NK-92 treated with Interleukin-12 subunit alpha and Interleukin-12 subunit beta, amount 100 ng/mL, for 24 hours (cell line): Measurements from ENCODE around the gene AIMP1.
"Not testable (repeated sequence)": the region's sequence is repeated elsewhere in the genome, so short reads cannot be mapped to it uniquely, and the experiment has no call there.

Source experiments
- DNase-seq: peaks from one replicate; lab custom pipeline; 2025; lab: John Stamatoyannopoulos, UW

The AIMP1 gene

DNA sequence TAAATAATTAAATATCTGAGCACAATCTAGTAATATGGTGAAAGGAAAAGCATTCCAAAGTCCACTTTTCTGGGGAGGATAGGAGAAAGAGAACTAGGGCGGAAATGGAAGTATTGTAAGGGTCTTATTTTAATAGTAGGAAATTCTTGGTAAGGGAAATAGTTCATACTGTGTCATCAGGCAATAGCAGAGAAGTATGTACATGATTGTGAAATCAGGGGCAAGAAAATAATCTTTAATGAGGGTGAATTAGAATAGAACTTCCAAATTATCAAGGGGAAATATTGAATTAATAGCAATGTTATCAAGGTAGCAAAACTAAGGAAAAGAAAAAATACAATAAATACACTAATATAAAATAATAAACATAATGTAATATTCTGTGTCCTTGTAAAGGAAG is 37.4 kb downstream of the AIMP1 start:
- DNase-seq: no peak

DNA sequence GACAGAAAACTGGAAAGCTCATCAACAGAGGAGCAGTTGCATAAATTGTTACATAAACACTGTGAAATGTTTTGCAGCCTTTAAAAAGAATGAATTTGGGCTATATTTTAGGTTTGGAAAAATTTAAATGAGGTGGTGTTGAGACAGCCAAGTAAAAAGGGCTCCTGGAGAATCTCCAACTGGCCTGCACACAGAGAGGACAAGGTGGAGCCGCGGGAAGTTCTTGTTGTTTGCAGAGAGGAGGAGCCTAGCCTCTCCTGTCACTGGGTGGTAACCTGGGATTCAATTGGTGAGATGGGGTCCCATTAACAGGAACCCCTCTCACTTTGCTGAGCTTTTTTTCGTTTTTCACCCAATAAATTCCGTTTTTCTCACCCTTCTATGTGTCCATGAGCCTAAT is 38.8 kb downstream of the AIMP1 start:
- no peak for DNase-seq

DNA sequence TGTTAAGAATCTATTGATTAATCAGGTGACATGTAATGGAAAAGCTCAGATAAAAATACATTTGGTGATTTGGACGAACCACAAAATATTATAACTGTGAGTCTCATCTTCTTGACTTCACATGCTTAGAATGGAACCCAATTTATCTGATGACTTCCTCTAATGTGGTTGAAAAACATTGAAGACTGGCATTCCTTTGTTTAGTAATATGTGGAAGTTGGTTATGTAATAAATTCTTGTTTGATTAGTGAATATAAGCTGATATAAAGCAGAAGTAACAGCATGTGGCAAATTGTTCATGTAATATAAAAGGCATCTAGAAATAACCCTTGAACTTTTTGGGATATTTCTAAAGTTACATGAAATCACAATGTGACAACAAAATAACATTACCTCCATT is 42.5 kb downstream of the AIMP1 start:
- no peak for DNase-seq

DNA sequence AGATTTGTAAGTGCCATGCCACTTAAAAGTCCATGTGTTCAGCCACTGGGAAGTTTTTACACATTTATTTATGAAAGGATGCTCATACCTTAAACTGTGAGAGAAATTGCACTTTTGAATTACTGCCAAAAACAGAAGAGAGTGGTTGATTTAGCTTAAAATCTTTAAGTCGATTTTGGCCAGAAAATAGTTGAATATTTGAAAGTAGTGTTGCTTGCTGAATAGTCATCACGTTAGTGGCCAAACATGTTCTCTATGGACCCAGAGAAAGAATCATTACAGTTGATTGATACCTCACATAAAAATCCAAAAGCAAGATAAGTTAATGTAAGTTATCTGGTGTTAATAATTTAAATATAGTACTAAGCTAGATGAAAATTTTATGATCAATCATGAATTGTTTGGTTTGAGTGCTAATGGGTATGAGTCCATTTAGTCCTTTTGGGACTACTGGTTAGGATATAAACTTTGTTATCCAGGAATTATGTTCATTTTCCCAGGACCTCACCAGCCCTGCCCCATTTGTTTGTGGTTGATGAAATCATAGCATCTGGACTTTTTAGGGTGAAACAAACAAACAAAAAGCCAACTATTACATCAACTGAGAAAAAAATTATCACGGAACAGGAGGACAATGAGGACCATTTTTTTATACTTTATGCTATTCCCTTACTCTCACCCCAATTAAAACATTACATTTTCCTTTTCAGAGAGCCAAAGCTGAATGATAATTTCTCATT is 45.9 kb downstream of the AIMP1 start:
- no peak for DNase-seq

DNA sequence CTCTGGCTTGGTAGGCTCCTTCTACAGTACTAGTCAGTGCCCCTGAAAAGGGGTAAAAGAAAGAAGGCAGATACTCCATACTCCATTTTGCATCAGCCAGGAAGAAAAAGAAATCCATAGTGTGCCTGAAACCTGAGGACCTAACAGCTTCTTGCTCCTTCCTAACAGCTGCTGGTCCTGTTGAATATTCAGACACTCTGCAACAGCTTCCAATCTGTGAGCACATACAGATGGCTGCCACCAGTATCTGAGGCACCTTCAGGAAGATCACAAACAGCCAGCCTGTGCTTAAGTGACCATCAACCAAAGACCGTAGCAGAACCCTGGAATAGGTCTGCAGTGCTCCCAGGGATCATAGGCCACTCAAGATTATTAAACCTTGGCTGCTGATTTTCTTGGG is 47.9 kb downstream of the AIMP1 start:
- DNase-seq: no peak

DNA sequence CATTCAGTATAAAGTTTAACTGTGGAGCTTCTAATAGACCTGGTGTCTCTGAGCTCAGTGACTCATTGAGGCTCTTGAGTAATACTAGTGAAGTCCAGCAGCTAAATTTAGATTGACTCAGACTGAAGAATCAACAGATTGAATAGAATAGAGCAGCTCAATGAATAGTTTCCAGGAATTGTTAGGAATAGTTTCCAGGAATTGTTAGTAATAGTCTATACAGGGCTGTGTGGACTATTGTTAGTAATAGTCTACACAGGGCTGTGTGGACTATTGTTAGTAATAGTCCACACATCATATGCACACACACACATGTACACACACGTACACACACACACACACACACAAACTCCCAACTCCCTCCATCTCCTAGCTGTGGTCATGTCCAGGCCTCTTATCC is 49.3 kb downstream of the AIMP1 start:
- no peak for DNase-seq

DNA sequence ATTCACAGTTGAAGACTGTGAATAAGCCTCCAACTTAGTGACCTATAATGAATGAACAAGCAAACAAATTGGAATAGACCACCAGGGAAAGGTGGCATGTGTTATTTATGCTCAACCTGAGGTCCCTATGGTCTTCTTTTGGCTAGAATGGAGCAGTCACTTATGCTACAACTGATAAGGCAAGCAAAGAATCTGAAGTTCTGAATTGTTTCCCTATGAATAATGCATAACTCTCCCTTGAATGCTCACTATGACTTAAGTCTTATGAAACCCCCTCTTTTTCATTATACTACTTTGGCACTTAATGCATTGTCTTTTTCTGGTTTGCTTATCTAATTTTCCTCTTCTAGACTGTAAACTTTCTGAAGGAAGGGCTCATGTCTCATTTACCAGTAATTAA is 49.7 kb downstream of the AIMP1 start:
- DNase-seq: no peak

DNA sequence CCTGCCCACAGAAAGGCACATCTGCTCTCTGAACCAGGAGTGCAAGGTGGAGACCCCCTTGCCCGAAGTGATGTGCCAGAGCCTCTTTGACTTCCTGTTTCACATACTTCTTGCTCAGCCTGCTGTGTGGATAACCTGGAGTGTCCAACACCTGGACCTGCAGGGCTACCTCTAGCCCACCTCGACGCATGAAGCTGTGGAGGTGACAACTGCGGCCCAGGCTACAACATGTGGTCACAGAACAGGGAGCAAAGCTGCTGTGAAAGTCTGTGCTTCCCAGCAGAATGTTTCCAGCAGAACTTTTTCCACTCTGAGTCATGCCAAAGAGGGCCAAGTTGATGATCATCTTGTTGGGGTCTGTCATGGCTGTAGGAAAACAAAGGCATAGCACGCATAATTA is 50.7 kb downstream of the AIMP1 start:
- no peak for DNase-seq

DNA sequence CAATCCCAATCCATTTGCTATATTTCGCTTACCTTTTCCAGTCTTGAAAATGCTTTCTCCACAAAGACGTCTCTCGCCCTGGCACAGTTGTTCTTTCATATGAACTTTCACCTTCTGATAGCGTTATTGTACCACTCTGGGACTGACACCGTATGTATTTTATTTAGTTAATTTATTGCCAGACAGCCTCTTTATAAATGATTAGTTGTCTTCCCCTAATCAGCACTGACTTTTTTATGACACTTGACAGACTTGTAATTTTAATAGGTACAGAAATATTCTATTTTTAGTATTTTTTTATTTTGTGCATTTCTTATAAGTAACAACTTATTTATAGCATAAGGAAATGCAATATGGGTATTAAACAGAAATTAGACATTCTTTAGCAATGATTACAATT is 52.3 kb downstream of the AIMP1 start, which contains the start of gene GIMD1:
Gene GIMD1, minus strand, starts transcription at position 101 of the 400 bp plus-strand sequence. CDS start 1,343 bp downstream, outside the sequence.
- DNase-seq: no peak

DNA sequence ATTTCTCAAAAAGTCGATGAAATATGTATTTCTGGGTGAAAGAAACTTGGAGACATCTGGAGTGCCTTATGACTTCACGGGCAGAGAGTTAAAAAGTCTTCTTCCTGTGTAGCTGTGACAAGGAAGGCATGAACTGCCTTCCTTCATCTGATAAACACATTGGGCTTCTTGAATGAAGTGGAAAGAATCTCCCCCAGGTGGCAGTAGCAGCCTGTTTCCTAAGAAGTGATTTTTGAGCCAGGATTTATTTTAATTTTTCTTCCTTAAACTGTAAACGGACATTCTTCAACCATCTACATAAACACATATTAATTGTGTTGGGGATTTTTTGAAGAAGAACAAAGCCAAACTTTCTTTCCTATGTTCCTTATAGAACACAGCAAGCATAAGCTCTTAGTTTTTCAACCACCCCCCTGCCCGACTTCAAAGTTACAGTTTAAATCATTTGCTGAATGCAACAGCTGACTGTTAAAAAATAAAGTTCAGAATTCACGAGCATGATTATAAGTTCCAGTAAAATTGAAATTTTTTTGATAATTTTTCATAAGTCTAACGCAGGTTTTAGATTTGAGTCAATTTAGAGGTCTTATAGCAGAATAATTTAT is 53.2 kb downstream of the AIMP1 start:
- DNase-seq: no peak

DNA sequence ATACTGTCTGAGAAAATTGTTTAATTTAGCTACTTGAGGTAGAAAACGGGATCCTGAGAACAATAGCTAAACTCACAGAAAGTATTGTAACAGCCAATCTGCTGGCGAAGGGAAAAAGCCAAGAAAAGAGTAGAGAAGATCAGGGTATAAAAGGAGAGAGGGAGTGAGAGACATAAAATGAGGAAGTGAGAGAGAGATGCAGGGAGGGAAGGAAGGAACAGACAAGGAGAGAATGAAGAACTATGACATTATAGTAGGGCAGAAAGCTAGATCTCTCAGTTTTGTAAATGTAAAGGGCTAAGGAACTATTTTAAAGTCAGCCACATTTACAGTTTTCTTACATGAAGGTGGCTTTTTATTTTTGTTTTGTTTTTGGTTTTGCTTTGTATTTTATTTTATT is 53.9 kb downstream of the AIMP1 start:
- no peak for DNase-seq

DNA sequence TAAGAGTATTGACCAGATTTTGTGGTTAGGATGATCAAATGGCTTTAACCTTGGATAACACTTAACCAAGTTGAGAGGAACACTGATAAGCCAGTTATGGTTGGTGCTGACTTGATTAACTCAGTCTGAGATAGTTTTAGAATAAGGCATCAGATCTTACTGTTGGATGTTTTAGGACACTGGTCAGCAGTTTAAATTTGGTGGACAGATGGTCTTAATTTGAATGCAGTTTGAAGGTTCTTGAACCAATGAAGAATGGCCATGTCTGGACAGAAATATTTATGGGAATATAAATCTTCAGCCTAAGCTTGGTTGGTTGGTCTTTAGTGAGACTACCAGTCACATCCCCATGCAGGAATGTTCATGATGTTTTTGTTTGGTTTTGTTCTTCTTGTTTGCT is 54.8 kb downstream of the AIMP1 start:
- no peak for DNase-seq

DNA sequence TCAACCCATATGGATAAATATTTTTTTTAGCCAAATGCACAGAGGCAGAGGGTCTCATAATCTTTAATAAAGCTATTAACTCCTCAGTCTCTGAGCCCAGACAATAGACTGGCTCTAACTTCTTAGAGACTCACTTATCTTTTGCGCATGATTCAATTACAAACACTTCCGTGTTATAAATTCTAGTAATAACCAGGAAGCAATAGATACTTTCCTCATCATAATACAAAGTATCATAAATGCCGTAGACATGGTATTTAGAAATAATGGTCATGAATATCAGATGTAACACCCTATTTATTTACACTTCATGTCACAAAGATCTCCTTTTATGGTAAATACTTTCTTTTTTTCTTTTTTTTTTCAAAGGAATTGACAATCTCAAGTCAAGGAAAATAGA is 56.7 kb downstream of the AIMP1 start:
- no peak for DNase-seq

DNA sequence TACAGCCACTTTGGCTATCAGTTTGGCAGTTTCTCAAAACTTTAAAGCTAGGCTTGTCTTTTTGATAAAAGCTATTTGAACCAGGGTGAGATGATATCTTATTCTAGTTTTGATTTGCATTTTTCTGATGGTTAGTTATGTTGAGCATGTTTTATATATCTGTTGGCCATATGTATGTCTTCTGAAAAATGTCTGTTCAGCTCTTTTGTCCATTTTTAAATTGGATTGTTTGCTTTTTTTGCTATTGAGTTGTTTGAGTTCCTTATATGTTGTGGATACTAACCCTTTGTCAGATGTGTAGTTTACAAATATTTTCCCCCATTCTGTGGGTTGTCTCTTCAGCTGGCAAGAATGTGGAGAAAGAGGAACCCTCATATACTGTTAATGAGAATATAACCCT is 63.8 kb downstream of the AIMP1 start:
- no peak for DNase-seq

DNA sequence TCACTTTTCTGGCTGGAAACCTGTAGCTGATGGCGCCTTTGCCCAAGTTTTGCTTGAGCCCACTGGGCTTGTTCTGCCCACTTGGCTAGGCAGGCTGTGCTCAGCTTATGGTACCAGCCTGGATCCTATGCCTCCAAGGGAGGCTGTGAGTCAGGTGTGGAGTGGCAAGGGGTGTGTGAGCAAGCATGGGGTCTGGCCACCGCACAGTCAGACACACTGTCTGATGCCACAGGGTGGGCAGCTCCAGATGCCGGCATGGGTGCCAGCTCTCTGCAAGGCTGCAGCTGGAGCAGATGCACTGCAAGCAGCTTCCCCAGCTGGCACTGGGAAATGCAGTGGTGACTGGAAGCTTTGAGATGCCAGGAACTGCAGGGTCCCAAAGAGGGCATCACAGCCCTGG is 68.5 kb downstream of the AIMP1 start:
- no peak for DNase-seq

DNA sequence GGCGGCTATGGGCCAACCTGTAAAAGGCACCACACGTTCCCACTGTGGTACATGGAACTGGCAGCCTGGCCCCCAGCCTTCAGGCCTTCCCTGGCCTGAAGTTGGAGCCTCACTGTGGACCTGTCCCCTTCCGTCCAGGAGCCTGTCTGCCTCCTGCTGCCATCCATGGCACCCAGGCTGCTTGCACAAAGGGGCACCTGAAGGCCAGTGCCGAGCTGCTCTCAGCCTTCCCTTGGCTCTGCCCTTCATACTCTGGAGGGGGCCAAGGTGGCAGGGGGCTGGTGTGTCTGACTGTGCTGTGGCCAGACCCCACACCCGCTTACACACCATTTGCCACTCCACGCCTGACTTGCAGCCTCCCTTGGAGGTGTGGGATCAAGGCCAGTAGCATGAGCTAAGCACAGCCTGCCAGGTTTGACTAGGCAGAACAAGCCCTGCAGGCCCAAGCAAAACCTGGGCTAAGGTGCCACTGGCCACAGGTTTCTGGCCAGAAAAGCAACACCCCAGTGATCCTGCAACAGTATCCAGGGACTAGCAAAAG is 69.6 kb downstream of the AIMP1 start:
- no peak for DNase-seq

DNA sequence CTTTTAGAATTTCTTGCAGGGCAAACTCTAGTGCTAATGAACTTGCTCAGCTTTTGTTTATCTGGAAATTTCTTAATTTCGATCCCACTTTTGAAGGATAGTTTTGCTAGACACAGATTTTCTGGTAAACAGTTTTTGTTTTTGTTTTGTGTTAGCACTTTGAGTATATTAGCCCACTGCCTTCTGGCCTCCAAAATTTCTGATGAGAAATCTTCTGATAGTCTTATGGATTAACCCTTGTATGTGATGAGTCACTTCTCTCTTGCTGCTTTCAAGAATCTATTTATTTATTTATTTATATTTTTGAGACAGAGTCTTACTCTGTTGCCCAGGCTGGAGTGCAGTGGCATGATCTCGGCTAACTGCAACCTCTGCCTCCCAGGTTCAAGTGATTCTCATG is 79.2 kb downstream of the AIMP1 start:
- DNase-seq: no peak

DNA sequence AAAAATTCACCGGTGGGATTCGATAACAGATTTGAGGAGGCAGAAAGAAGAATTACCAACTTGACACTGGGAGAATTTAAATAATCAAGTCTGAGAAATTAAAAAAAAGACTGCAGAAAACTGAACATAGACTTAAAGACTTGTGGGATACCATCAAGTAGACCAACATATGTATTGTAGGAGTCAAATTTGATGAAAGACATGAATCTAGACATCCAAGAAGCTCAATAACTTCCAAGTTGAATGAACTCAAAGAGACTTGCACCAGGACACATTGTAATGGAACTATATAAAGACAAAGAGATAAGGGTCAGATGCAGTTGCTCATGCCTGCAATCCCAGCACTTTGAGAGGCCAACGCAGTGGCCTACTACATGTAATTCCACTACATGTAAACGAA is 82.5 kb downstream of the AIMP1 start:
- not testable (repeated sequence) for DNase-seq
